Endodermal cell (in vitro differentiated cells): Measurements from ENCODE around the gene CD164. TPM values are rescaled to one million over a fixed set of nuclear protein-coding genes. Genes with fewer than 3 reads are reported as not detected.
"Not testable (repeated sequence)": the region's sequence is repeated elsewhere in the genome, so short reads cannot be mapped to it uniquely, and the experiment has no call there.

Experiments used
- DNase-seq: peaks from one replicate; pipeline ENCODE4 v3.0.0-alpha.2; 2017
- H3K27ac ChIP-seq: 2 replicates; pipeline ENCODE4 v1.5.1; 2013; ENCODE audit warnings: mild to moderate bottlenecking, low read depth, low read length, moderate library complexity
- H3K27me3 ChIP-seq: 2 replicates; pipeline ENCODE4 v1.6.1; 2013; ENCODE audit warnings: mild to moderate bottlenecking, low read length, moderate library complexity; ENCODE audit not compliant: insufficient read depth, control insufficient read depth, poor library complexity, severe bottlenecking
- H3K36me3 ChIP-seq: 2 replicates; pipeline ENCODE4 v1.7.0; 2013; ENCODE audit warnings: mild to moderate bottlenecking, low read length, moderate library complexity; ENCODE audit not compliant: control insufficient read depth, insufficient read depth
- H3K4me1 ChIP-seq: one replicate; pipeline ENCODE4 v1.7.0; 2013; ENCODE audit warnings: low read length; ENCODE audit not compliant: control insufficient read depth, insufficient read depth
- H3K4me3 ChIP-seq: 2 replicates; pipeline ENCODE4 v1.5.1; 2013; ENCODE audit warnings: mild to moderate bottlenecking, low read length, moderate library complexity
- H3K9ac ChIP-seq: 2 replicates; pipeline ENCODE4 v1.6.1; 2013; ENCODE audit warnings: mild to moderate bottlenecking, low read length, moderate library complexity; ENCODE audit not compliant: poor library complexity, severe bottlenecking; ENCODE audit errors: extremely low read depth
- H3K9me3 ChIP-seq: 2 replicates; pipeline ENCODE4 v1.6.1; 2013; ENCODE audit warnings: mild to moderate bottlenecking, low read length, moderate library complexity; ENCODE audit not compliant: control insufficient read depth
- H3K27ac Mint-ChIP-seq: 2 replicates; pipeline ENCODE4 v1.8.0; 2020; ENCODE audit warnings: mixed read lengths
- H3K27me3 Mint-ChIP-seq: 2 replicates; pipeline ENCODE4 v1.8.0; 2021; ENCODE audit warnings: mild to moderate bottlenecking, mixed read lengths; ENCODE audit not compliant: insufficient read depth
- H3K36me3 Mint-ChIP-seq: 2 replicates; pipeline ENCODE4 v1.8.0; 2020; ENCODE audit warnings: low read depth, mixed read lengths
- H3K4me1 Mint-ChIP-seq: 2 replicates; pipeline ENCODE4 v1.8.0; 2020; ENCODE audit warnings: mixed read lengths
- H3K4me3 Mint-ChIP-seq: 2 replicates; pipeline ENCODE4 v1.8.0; 2020; ENCODE audit warnings: mild to moderate bottlenecking, moderate library complexity, mixed read lengths
- H3K9me3 Mint-ChIP-seq: 2 replicates; pipeline ENCODE4 v1.8.0; 2020; ENCODE audit warnings: mild to moderate bottlenecking, mixed read lengths
- WGBS, 2 experiments: methylation state at CpG; one replicate each; pipeline versions ENCODE4 v1.1.5 to v1.1.7; 2013; ENCODE audit warnings: missing lambda C conversion rate in 2 of 2, mixed read lengths in 1 of 2; ENCODE audit not compliant: insufficient coverage in 1 of 2, insufficient read length in 1 of 2; 5-methylcytosine and 5-hydroxymethylcytosine counted together
- total RNA-seq, 2 donors: library from RNA; stranded (reverse); fragmentation: NEBNext Ultra II Directional in 1 of 2; extraction: Animal tissue kit (Norgen Biotek cat#: 25700) in 1 of 2; gene quantifications; 2 replicates in 1 of 2; 3 replicates in 1 of 2; pipeline ENCODE4 v1.2.1, GENCODE V29; 2021
- TF ChIP-seq, protein P1 (sequence below): fragments of 200-600 bp; sonication (generic); conservative IDR thresholded peaks from 2 replicates; pipeline ENCODE4 v1.5.0; 2021; ENCODE audit warnings: antibody characterized with exemption, mild to moderate bottlenecking

The CD164 gene
- total RNA-seq, 2 donors from 2014 or later, result 120 to 126 TPM

DNA sequence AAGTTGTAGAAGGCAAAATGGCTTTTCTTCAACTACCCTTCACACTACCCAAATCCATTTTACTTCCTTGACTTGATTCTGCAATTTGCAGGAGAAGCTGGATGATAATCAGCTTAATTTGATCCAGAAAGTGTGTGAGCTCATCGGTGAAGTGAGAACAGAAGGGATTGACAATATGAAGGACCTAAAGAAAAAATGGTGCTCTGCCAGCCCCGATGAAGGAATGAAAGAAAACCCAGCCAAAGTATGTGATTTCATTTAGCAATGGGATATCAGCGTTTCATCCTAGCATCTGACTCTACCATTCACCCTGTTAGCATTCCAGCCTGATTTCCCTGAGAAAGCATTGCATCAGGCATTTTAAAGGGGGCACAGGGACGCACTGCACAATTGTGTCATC lies 41.5 kb downstream of the CD164 start:
- Mint-ChIP-seq H3K4me3 (no peak overlapping the region), H3K36me3 (no peaks in the 10 kb centered on the region), H3K9me3 (no peaks in the 10 kb centered on the region), H3K4me1 (peaks cover 3% of the 10 kb centered on the region), H3K27me3 (no peaks in the 10 kb centered on the region), H3K27ac (no peak overlapping the region)
- H3K4me3 ChIP-seq, result no peak overlapping the region
- H3K27me3 ChIP-seq, result no peaks in the 10 kb centered on the region
- H3K9ac ChIP-seq, result no peak overlapping the region
- no peaks in the 10 kb centered on the region for H3K36me3 ChIP-seq
- no peaks in the 10 kb centered on the region for H3K9me3 ChIP-seq
- TF ChIP-seq, protein P1, sequence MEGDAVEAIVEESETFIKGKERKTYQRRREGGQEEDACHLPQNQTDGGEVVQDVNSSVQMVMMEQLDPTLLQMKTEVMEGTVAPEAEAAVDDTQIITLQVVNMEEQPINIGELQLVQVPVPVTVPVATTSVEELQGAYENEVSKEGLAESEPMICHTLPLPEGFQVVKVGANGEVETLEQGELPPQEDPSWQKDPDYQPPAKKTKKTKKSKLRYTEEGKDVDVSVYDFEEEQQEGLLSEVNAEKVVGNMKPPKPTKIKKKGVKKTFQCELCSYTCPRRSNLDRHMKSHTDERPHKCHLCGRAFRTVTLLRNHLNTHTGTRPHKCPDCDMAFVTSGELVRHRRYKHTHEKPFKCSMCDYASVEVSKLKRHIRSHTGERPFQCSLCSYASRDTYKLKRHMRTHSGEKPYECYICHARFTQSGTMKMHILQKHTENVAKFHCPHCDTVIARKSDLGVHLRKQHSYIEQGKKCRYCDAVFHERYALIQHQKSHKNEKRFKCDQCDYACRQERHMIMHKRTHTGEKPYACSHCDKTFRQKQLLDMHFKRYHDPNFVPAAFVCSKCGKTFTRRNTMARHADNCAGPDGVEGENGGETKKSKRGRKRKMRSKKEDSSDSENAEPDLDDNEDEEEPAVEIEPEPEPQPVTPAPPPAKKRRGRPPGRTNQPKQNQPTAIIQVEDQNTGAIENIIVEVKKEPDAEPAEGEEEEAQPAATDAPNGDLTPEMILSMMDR, result no peak
- H3K27ac ChIP-seq, result no peak overlapping the region
- 92 to 98% methylated on average over 4 of the region's 4 CpGs for WGBS, 2 experiments
- no peaks in the 10 kb centered on the region for H3K4me1 ChIP-seq
- DNase-seq, result no peak

DNA sequence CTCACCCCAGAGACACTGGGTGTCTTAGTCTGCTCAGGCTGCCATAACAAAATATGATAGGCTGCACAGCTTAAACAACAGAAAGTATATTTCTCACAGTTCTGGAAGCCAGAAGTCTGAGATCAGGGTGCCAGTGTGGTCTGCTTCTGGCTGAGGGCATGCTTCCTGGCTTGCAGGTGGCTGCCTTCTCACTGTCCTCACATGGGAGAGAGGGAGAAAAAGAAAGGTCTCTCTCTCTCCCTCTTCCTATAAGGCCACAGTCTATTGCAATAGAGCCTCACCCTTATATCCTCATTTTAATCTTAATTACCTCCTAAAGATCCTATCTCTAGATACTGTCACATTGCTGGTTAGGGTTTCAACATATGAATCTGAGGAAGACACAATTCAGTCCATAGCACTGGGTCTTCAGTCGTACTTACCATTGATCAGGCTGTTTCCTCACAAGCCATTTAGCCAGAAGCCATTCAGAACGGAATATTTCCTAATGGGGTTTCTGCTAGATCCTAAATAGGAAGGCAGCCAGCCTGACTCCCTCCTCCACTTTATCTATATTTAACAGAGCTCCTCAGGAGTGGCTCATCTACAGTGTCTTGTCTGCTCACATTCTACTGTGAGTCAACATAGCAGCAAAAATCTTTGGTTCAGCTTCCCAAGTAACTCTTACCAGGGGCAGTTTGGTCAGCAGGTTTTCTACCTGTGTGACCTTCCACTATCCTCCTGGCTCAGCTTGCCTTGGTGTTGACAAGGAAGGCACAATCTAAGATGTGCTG lies 42.2 kb downstream of the CD164 start:
- Mint-ChIP-seq H3K27me3 (no peaks in the 10 kb centered on the region), H3K4me1 (peaks cover 3% of the 10 kb centered on the region), H3K27ac (no peak overlapping the region), H3K4me3 (no peak overlapping the region), H3K9me3 (no peaks in the 10 kb centered on the region), H3K36me3 (no peaks in the 10 kb centered on the region)
- TF ChIP-seq, protein P1, result no peak
- Histone ChIP-seq H3K27ac (no peak overlapping the region), H3K4me3 (no peak overlapping the region), H3K9me3 (no peaks in the 10 kb centered on the region), H3K27me3 (no peaks in the 10 kb centered on the region), H3K9ac (no peak overlapping the region), H3K36me3 (no peaks in the 10 kb centered on the region), H3K4me1 (no peaks in the 10 kb centered on the region)
- WGBS, 2 experiments, result 86 to 95% methylated on average over 2 of the region's 2 CpGs
- DNase-seq, result no peak

DNA sequence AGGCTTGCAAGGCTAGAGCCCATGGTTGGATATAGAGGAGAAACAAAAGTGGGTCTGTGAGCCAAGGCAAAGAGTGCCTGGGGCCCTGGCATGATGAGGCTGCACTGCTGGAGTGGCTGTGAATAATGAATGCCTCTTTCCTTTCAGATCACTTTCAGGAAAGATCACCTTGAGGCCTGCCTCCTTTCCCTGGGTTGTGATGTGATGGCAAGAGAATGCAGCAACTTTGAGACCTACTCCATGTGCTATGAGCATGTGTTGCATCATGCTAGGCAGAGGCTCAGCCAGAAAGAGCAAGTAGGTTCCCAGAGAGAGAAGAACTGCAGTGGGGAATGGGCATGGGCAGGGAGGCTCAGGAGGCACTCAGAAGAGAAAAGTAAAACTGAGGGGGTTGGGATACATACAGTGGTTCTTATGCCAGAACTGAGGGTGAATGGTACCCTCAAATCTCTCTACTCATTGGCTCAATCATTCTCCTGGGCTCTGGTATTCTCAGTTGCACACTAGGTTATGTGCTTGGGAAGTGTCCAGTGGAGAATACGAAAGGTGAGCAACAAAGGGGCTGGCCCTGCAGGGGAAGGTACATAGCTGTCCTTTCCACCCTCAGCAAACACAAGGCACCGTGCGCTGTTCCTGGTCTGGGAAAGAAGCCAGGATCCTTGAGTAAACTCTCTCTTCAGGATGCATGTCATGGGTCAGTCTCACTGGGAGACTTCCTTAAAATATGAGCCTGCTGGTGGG lies 45.9 kb downstream of the CD164 start:
- 94% methylated on average over 3 of the region's 3 CpGs; no CpG with 5 or more reads in 1 of the 2 experiments for WGBS, 2 experiments
- H3K36me3 Mint-ChIP-seq, result no peaks in the 10 kb centered on the region
- no peaks in the 10 kb centered on the region for H3K36me3 ChIP-seq
- H3K4me1 Mint-ChIP-seq, result no peaks in the 10 kb centered on the region
- H3K4me1 ChIP-seq, result no peaks in the 10 kb centered on the region
- H3K9me3 Mint-ChIP-seq, result peaks cover 2% of the 10 kb centered on the region
- no peak overlapping the region for H3K4me3 ChIP-seq
- H3K27me3 ChIP-seq, result no peaks in the 10 kb centered on the region
- no peak overlapping the region for H3K27ac Mint-ChIP-seq
- TF ChIP-seq, protein P1, result no peak
- no peaks in the 10 kb centered on the region for H3K9me3 ChIP-seq
- H3K27me3 Mint-ChIP-seq, result no peaks in the 10 kb centered on the region
- DNase-seq, result no peak
- no peak overlapping the region for H3K27ac ChIP-seq
- no peak overlapping the region for H3K4me3 Mint-ChIP-seq
- no peak overlapping the region for H3K9ac ChIP-seq

DNA sequence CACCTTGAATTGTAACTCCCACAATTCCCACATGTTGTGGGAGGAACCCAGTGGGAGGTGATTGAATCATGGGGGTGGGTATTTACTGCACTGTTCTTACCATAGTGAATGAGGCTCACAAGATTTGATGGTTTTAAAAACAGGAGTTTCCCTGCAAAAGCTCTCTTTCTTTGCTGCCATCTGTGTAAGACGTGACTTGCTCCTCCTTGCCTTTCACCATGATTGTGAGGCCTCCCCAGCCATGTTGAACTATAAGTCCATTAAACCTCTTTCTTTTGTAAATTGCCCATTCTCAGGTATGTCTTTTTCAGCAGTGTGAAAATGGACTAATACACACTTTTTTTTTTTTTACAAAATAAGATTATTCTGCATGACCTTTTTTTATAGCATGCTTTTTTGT lies 48.4 kb downstream of the CD164 start:
- whole genome bisulfite sequencing, 2 experiments, result 91 to 100% methylated on average over 1 of the region's 1 CpG
- not testable (repeated sequence) for H3K27ac ChIP-seq, H3K4me1 ChIP-seq, H3K36me3 Mint-ChIP-seq, H3K27me3 Mint-ChIP-seq, H3K36me3 ChIP-seq, H3K4me3 Mint-ChIP-seq, H3K4me3 ChIP-seq, H3K9ac ChIP-seq, H3K27ac Mint-ChIP-seq, H3K4me1 Mint-ChIP-seq, DNase-seq, H3K9me3 ChIP-seq, H3K27me3 ChIP-seq, H3K9me3 Mint-ChIP-seq
